Measurements from ENCODE around the gene LRBA. TPM values are rescaled to one million over a fixed set of nuclear protein-coding genes. Genes with fewer than 3 reads are reported as not detected.

The LRBA gene
- total and polyA plus RNA-seq, 2 donors (not counting 1 experiment from before 2014, with no cell fraction given): 16.4 to 36.7 TPM

GRCh38 chr4:150342945-150343344 is 672.1 kb downstream of the LRBA start:
- no peaks in the 10 kb centered on the region for H4K20me1 ChIP-seq (ENCODE audit: control insufficient read depth, extremely low read depth, insufficient read depth, low read length)
- no peak overlapping the region for H3K4me3 ChIP-seq (replicated peaks in 1 of 4; ENCODE audit: control extremely low read depth in 1 of 4, insufficient read depth in 1 of 4, low read depth in 3 of 4, low read length in 4 of 4)
- DNase-seq (ENCODE audit: low read depth in 2 of 2): no peak
- peaks cover 2% of the 10 kb centered on the region for H3K4me1 ChIP-seq (ENCODE audit: control insufficient read depth, extremely low read depth, insufficient read depth, low read length)
- H3K27ac ChIP-seq (ENCODE audit: insufficient read depth, low read length): no peak overlapping the region
- no peaks in the 10 kb centered on the region for H3K79me2 ChIP-seq (ENCODE audit: control insufficient read depth, insufficient read depth, low read length)
- no peaks in the 10 kb centered on the region for H3K36me3 ChIP-seq (ENCODE audit: control insufficient read depth, insufficient read depth, low read length)
- H2AFZ ChIP-seq (ENCODE audit: low read length): no peak overlapping the region
- H3K9me3 ChIP-seq (ENCODE audit: control insufficient read depth, insufficient read depth, low read depth, low read length): no peaks in the 10 kb centered on the region
- H3K27me3 ChIP-seq (ENCODE audit: control insufficient read depth, insufficient read depth, low read length): no peaks in the 10 kb centered on the region
- H3K4me2 ChIP-seq (ENCODE audit: extremely low read depth, insufficient read depth, low read length): no peak overlapping the region
- TF ChIP-seq EZH2 (IDR thresholded peaks at IDR 0.05; ENCODE audit: low read length, missing control alignments) (no peak), CTCF (conservative IDR thresholded peaks at IDR 0.05 in 1 of 2, IDR thresholded peaks at IDR 0.05 in 1 of 2; ENCODE audit: low read depth in 1 of 2, low read length in 2 of 2) (no peak)
- no peak overlapping the region for H3K9ac ChIP-seq (ENCODE audit: insufficient read depth, low read length)

GRCh38 chr4:150337734-150338133 is 677.4 kb downstream of the LRBA start:
- Histone ChIP-seq H3K9ac (ENCODE audit: insufficient read depth, low read length) (no peak overlapping the region), H3K79me2 (ENCODE audit: control insufficient read depth, insufficient read depth, low read length) (no peaks in the 10 kb centered on the region), H3K4me1 (ENCODE audit: control insufficient read depth, extremely low read depth, insufficient read depth, low read length) (peaks cover 4% of the 10 kb centered on the region), H4K20me1 (ENCODE audit: control insufficient read depth, extremely low read depth, insufficient read depth, low read length) (no peaks in the 10 kb centered on the region), H3K9me3 (ENCODE audit: control insufficient read depth, insufficient read depth, low read depth, low read length) (no peaks in the 10 kb centered on the region), H2AFZ (ENCODE audit: low read length) (no peak overlapping the region), H3K4me3 (replicated peaks in 1 of 4; ENCODE audit: control extremely low read depth in 1 of 4, insufficient read depth in 1 of 4, low read depth in 3 of 4, low read length in 4 of 4) (no peak overlapping the region), H3K27ac (ENCODE audit: insufficient read depth, low read length) (no peak overlapping the region), H3K4me2 (ENCODE audit: extremely low read depth, insufficient read depth, low read length) (peak overlapping the region; percentile 68), H3K27me3 (ENCODE audit: control insufficient read depth, insufficient read depth, low read length) (no peaks in the 10 kb centered on the region), H3K36me3 (ENCODE audit: control insufficient read depth, insufficient read depth, low read length) (no peaks in the 10 kb centered on the region)
- peak; percentile 45 to 79 for DNase-seq (ENCODE audit: low read depth in 2 of 2)
- TF ChIP-seq EZH2 (IDR thresholded peaks at IDR 0.05; ENCODE audit: low read length, missing control alignments): no peak
- no peak for TF ChIP-seq CTCF (conservative IDR thresholded peaks at IDR 0.05 in 1 of 2, IDR thresholded peaks at IDR 0.05 in 1 of 2; ENCODE audit: low read depth in 1 of 2, low read length in 2 of 2)

GRCh38 chr4:150336676-150337412 is 678.2 kb downstream of the LRBA start:
- Histone ChIP-seq H3K36me3 (ENCODE audit: control insufficient read depth, insufficient read depth, low read length) (no peaks in the 10 kb centered on the region), H3K27ac (ENCODE audit: insufficient read depth, low read length) (no peak overlapping the region), H2AFZ (ENCODE audit: low read length) (no peak overlapping the region), H4K20me1 (ENCODE audit: control insufficient read depth, extremely low read depth, insufficient read depth, low read length) (no peaks in the 10 kb centered on the region), H3K9ac (ENCODE audit: insufficient read depth, low read length) (no peak overlapping the region), H3K4me1 (ENCODE audit: control insufficient read depth, extremely low read depth, insufficient read depth, low read length) (peaks cover 4% of the 10 kb centered on the region), H3K27me3 (ENCODE audit: control insufficient read depth, insufficient read depth, low read length) (no peaks in the 10 kb centered on the region), H3K4me2 (ENCODE audit: extremely low read depth, insufficient read depth, low read length) (no peak overlapping the region), H3K79me2 (ENCODE audit: control insufficient read depth, insufficient read depth, low read length) (no peaks in the 10 kb centered on the region), H3K4me3 (replicated peaks in 1 of 4; ENCODE audit: control extremely low read depth in 1 of 4, insufficient read depth in 1 of 4, low read depth in 3 of 4, low read length in 4 of 4) (no peak overlapping the region), H3K9me3 (ENCODE audit: control insufficient read depth, insufficient read depth, low read depth, low read length) (no peaks in the 10 kb centered on the region)
- TF ChIP-seq CTCF (conservative IDR thresholded peaks at IDR 0.05 in 1 of 2, IDR thresholded peaks at IDR 0.05 in 1 of 2; ENCODE audit: low read depth in 1 of 2, low read length in 2 of 2) (no peak), EZH2 (IDR thresholded peaks at IDR 0.05; ENCODE audit: low read length, missing control alignments) (no peak)
- no peak for DNase-seq (ENCODE audit: low read depth in 2 of 2)

Measured in fibroblast of lung (primary cell).